HepG2 (cell line): Measurements from ENCODE around the gene GFY.

ENCODE experiments used
- ETS1 ChIP-seq: sonication (generic); formaldehyde crosslinking; IDR thresholded peaks from 2 replicates; pipeline ENCODE4 v1.4.0; 2020; ENCODE audit warnings: missing genetic modification reagents
- JARID2 ChIP-seq: sonication (generic); formaldehyde crosslinking; IDR thresholded peaks from 2 replicates; pipeline ENCODE4 v1.8.1; 2023; ENCODE audit warnings: missing genetic modification reagents, inconsistent platforms; ENCODE audit not compliant: insufficient replicate concordance
- NFYB ChIP-seq: sonication (generic); formaldehyde crosslinking; IDR thresholded peaks from 2 replicates; pipeline ENCODE4 v1.4.0; 2020; ENCODE audit warnings: missing genetic modification reagents
- POLR2A ChIP-seq, 2 experiments: IDR thresholded peaks; 2 replicates each; pipeline ENCODE4 v1.6.1; 2011; ENCODE audit warnings: low read depth in 2 of 2, low read length in 2 of 2, mild to moderate bottlenecking in 1 of 2, moderate library complexity in 1 of 2; ENCODE audit not compliant: insufficient read depth in 1 of 2
- RXRA ChIP-seq: sonication (generic); formaldehyde crosslinking; IDR thresholded peaks from 2 replicates; pipeline ENCODE4 v1.5.1; 2020; ENCODE audit warnings: missing genetic modification reagents
- SP1 ChIP-seq, 2 experiments: fragments of 450-650 bp in 1 of 2; sonication (generic) in 1 of 2; formaldehyde crosslinking in 1 of 2; IDR thresholded peaks; 2 replicates each; pipeline versions ENCODE4 v1.4.0 to v1.6.1; 2016 to 2020; ENCODE audit warnings: missing genetic modification reagents in 1 of 2
- TAF1 ChIP-seq: sonication (generic); formaldehyde crosslinking; IDR thresholded peaks from 2 replicates; pipeline ENCODE4 v1.4.0; 2020; ENCODE audit warnings: missing genetic modification reagents
- TBL1XR1 ChIP-seq: fragments of 150-350 bp; IDR thresholded peaks from 2 replicates; pipeline ENCODE4 v1.6.1; 2014; ENCODE audit warnings: borderline replicate concordance, low read length; ENCODE audit not compliant: partially characterized antibody
- ZNF547 ChIP-seq: sonication (generic); formaldehyde crosslinking; IDR thresholded peaks from 2 replicates; pipeline ENCODE4 v1.5.1; 2020; ENCODE audit warnings: mild to moderate bottlenecking, missing genetic modification reagents

GRCh38 chr19:49445997-49446396 lies 20.8 kb downstream of the GFY start:
- TF ChIP-seq JARID2 (CRISPR knock-in tag) (no peak), TAF1 (CRISPR knock-in tag) (no peak), POLR2A (IDR thresholded peaks at IDR 0.05; ENCODE audit: insufficient read depth in 1 of 2, low read depth in 2 of 2, low read length in 2 of 2) (no peak), ZNF547 (CRISPR knock-in tag) (no peak), RXRA (no peak), TBL1XR1 (no peak), SP1 (IDR thresholded peaks at IDR 0.05) (no peak), SP1 (CRISPR knock-in tag; IDR thresholded peaks at IDR 0.05) (no peak), ETS1 (CRISPR knock-in tag) (no peak), NFYB (CRISPR knock-in tag) (no peak)
